Caco-2 (cell line): Measurements from ENCODE around the gene SDHAF4. TPM values are rescaled to one million over a fixed set of nuclear protein-coding genes. Genes with fewer than 3 reads are reported as not detected.
"Not testable (repeated sequence)": the region's sequence is repeated elsewhere in the genome, so short reads cannot be mapped to it uniquely, and the experiment has no call there.

Source experiments
- BruUV-seq: library from RNA; stranded (reverse); fragments of 400-500 nt; replicated peaks from 2 replicates; lab custom pipeline; 2021; lab: Mats Ljungman, UMichigan
- CTCF ChIA-PET: fragments of 300-600 bp; sonication (Branson Sonifier 250); formaldehyde crosslinking; loops from one replicate; lab custom pipeline; 2022; ENCODE audit warnings: antibody characterized with exemption; lab: Charles Lee
- POLR2A ChIA-PET: fragments of 300-600 bp; sonication (Branson Sonifier 250); formaldehyde crosslinking; loops from one replicate; lab custom pipeline; 2022; ENCODE audit warnings: antibody characterized with exemption; lab: Charles Lee
- DNase-seq, 2 experiments: peaks; one replicate each; pipeline versions ENCODE4 v3.0.0 to v3.0.0-alpha.2; 2020 to 2022
- H3K27me3 ChIP-seq: replicated peaks from 2 replicates; pipeline ENCODE4 v1.6.0; 2011; ENCODE audit warnings: low read length; ENCODE audit not compliant: control insufficient read depth, insufficient read depth
- H3K36me3 ChIP-seq: 2 replicates; pipeline ENCODE4 v1.5.1; 2011; ENCODE audit warnings: low read length; ENCODE audit not compliant: control insufficient read depth, insufficient read depth
- H3K4me1 ChIP-seq: fragments of 250-450 bp; sonication (Bioruptor Pico); 2 replicates; pipeline ENCODE4 v1.5.1; 2020; ENCODE audit warnings: mild to moderate bottlenecking
- H3K4me3 ChIP-seq: 2 replicates; pipeline ENCODE4 v1.5.1; 2011; ENCODE audit warnings: low read depth, mild to moderate bottlenecking, control low read depth, low read length
- H3K9me3 ChIP-seq: fragments of 250-450 bp; sonication (Bioruptor Pico); 2 replicates; pipeline ENCODE4 v1.5.1; 2020; ENCODE audit warnings: mild to moderate bottlenecking, moderate library complexity
- H3K27ac Mint-ChIP-seq: one replicate; pipeline ENCODE4 v1.8.0; 2022; ENCODE audit warnings: mixed read lengths; ENCODE audit not compliant: unreplicated experiment
- H3K27me3 Mint-ChIP-seq: one replicate; pipeline ENCODE4 v1.8.0; 2022; ENCODE audit warnings: mixed read lengths; ENCODE audit not compliant: insufficient read depth, unreplicated experiment
- H3K36me3 Mint-ChIP-seq: one replicate; pipeline ENCODE4 v1.8.0; 2022; ENCODE audit warnings: mild to moderate bottlenecking, mixed read lengths; ENCODE audit not compliant: insufficient read depth, unreplicated experiment
- H3K4me1 Mint-ChIP-seq: one replicate; pipeline ENCODE4 v1.8.0; 2022; ENCODE audit warnings: low read depth, mixed read lengths; ENCODE audit not compliant: unreplicated experiment
- H3K4me3 Mint-ChIP-seq: one replicate; pipeline ENCODE4 v1.8.0; 2022; ENCODE audit warnings: mild to moderate bottlenecking, moderate library complexity, mixed read lengths; ENCODE audit not compliant: unreplicated experiment
- H3K9me3 Mint-ChIP-seq: one replicate; pipeline ENCODE4 v1.8.0; 2022; ENCODE audit warnings: mixed read lengths; ENCODE audit not compliant: unreplicated experiment
- CTCF ChIP-seq, 2 experiments: fragments of 200-600 bp in 1 of 2; IDR thresholded peaks; 1 replicate in 1 of 2; 2 replicates in 1 of 2; pipeline versions ENCODE4 v1.5.1 to v1.8.0; 2011 to 2022; ENCODE audit warnings: antibody characterized with exemption in 1 of 2, control low read depth in 1 of 2, inconsistent platforms in 1 of 2, low read depth in 1 of 2, low read length in 1 of 2, mild to moderate bottlenecking in 1 of 2, moderate library complexity in 1 of 2; ENCODE audit not compliant: insufficient read depth in 1 of 2, severe bottlenecking in 1 of 2, unreplicated experiment in 1 of 2
- intact Hi-C: fragments of 100-400 bp; cut with micrococcal nuclease; formaldehyde crosslinking; loops from one replicate; pipeline ENCODE4 v1.10.0; 2022; ENCODE audit not compliant: unreplicated experiment
- total RNA-seq: library from RNA; stranded (reverse); gene quantifications from 2 replicates; pipeline ENCODE4 v1.2.3, GENCODE V29; 2022

The SDHAF4 gene
- total RNA-seq, 1 experiment from 2014 or later = 8.4 TPM

- Mint-ChIP-seq H3K27me3 (no peaks in the 10 kb centered on the region), H3K9me3 (no peaks in the 10 kb centered on the region), H3K4me3 (no peak overlapping the region), H3K36me3 (no peaks in the 10 kb centered on the region), H3K4me1 (no peaks in the 10 kb centered on the region), H3K27ac (no peak overlapping the region)
- Histone ChIP-seq H3K4me3 (no peak overlapping the region), H3K27me3 (no peaks in the 10 kb centered on the region), H3K36me3 (no peaks in the 10 kb centered on the region), H3K9me3 (no peaks in the 10 kb centered on the region), H3K4me1 (no peaks in the 10 kb centered on the region)
- no peak for TF ChIP-seq CTCF (IDR thresholded peaks at IDR 0.05; ENCODE audit: insufficient read depth in 1 of 2, low read depth in 1 of 2, low read length in 1 of 2, severe bottlenecking in 1 of 2, unreplicated experiment in 1 of 2)
- POLR2A ChIA-PET = no interaction called here
- CTCF ChIA-PET = no interaction called here
- intact Hi-C loops = no loop called here
- no TSS peak for BruUV-seq
- DNase-seq = no peak
Measured at GRCh38 chr6:70601014-70601413, 34.3 kb downstream of the SDHAF4 start.

- no peak overlapping the region for H3K4me3 Mint-ChIP-seq
- H3K27me3 ChIP-seq = no peaks in the 10 kb centered on the region
- no peaks in the 10 kb centered on the region for H3K36me3 Mint-ChIP-seq
- no TSS peak for BruUV-seq
- H3K9me3 ChIP-seq = no peaks in the 10 kb centered on the region
- ChIA-PET CTCF (no interaction called here), POLR2A (no interaction called here)
- TF ChIP-seq CTCF (IDR thresholded peaks at IDR 0.05; ENCODE audit: insufficient read depth in 1 of 2, low read depth in 1 of 2, low read length in 1 of 2, severe bottlenecking in 1 of 2, unreplicated experiment in 1 of 2) = no peak
- H3K36me3 ChIP-seq = no peaks in the 10 kb centered on the region
- no peaks in the 10 kb centered on the region for H3K4me1 ChIP-seq
- intact Hi-C loops = no loop called here
- H3K27me3 Mint-ChIP-seq = no peaks in the 10 kb centered on the region
- H3K4me1 Mint-ChIP-seq = no peaks in the 10 kb centered on the region
- H3K27ac Mint-ChIP-seq = no peak overlapping the region
- no peaks in the 10 kb centered on the region for H3K9me3 Mint-ChIP-seq
- H3K4me3 ChIP-seq = no peak overlapping the region
- DNase-seq = no peak
Measured at GRCh38 chr6:70604254-70604653, 37.5 kb downstream of the SDHAF4 start.

GRCh38 chr6:70607371-70607770 lies 40.6 kb downstream of the SDHAF4 start:
- H3K27ac Mint-ChIP-seq, H3K9me3 Mint-ChIP-seq, H3K4me3 ChIP-seq, H3K9me3 ChIP-seq, H3K4me3 Mint-ChIP-seq, H3K36me3 Mint-ChIP-seq, DNase-seq, CTCF ChIA-PET, H3K4me1 ChIP-seq, POLR2A ChIA-PET, H3K27me3 Mint-ChIP-seq, H3K4me1 Mint-ChIP-seq, BruUV-seq, intact Hi-C loops, H3K36me3 ChIP-seq, H3K27me3 ChIP-seq: not testable (repeated sequence)

GRCh38 chr6:70609181-70609580 lies 42.5 kb downstream of the SDHAF4 start:
- CTCF ChIA-PET, H3K9me3 ChIP-seq, DNase-seq, H3K4me3 ChIP-seq, H3K4me1 Mint-ChIP-seq, H3K4me3 Mint-ChIP-seq, H3K27me3 Mint-ChIP-seq, intact Hi-C loops, BruUV-seq, H3K9me3 Mint-ChIP-seq, H3K27ac Mint-ChIP-seq, H3K36me3 ChIP-seq, POLR2A ChIA-PET, H3K4me1 ChIP-seq, H3K27me3 ChIP-seq, H3K36me3 Mint-ChIP-seq: not testable (repeated sequence)
